Measurements from ENCODE around the gene PHF21A.

PHF21A gene

DNA sequence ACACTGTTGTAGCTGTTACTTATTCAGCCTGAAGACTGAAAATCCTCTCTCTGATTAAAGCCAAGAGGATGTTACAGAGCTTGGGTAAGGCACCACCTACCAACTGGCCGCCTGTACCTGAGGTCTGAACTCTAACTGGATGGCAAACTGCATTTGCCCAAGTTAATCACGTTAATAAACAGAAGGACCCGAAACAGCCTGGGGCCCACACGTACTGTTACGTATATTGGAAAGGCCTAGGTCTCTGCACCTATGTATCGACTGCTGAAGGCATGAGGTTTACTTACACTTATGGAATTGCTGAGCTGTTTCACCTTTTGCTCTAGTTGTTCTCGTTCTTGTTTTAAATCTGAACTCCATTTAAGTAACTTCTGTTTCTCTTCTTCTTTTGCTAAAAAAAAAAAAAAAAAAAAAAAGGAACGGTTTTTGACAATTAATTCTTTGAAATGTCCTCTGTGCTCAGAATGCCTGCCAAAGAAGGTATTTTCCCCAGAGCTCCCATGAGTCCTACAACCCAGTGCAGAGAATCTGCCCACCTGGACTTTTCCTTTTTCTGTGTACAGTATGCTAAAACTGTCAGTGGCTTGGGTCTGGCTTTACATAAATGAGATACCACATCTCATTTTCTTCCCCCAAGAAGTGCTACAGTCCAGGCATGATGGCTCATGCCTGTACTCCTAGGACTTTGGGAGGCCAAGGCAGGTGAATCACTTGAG is 185.7 kb downstream of the PHF21A start:
- DNase-seq (ENCODE audit: low read depth in 4 of 4, low spot score in 1 of 4), result no peak

GRCh38 chr11:45934580-45935318 is 186.5 kb downstream of the PHF21A start:
- no peak for DNase-seq (ENCODE audit: low read depth in 4 of 4, low spot score in 1 of 4)

DNA sequence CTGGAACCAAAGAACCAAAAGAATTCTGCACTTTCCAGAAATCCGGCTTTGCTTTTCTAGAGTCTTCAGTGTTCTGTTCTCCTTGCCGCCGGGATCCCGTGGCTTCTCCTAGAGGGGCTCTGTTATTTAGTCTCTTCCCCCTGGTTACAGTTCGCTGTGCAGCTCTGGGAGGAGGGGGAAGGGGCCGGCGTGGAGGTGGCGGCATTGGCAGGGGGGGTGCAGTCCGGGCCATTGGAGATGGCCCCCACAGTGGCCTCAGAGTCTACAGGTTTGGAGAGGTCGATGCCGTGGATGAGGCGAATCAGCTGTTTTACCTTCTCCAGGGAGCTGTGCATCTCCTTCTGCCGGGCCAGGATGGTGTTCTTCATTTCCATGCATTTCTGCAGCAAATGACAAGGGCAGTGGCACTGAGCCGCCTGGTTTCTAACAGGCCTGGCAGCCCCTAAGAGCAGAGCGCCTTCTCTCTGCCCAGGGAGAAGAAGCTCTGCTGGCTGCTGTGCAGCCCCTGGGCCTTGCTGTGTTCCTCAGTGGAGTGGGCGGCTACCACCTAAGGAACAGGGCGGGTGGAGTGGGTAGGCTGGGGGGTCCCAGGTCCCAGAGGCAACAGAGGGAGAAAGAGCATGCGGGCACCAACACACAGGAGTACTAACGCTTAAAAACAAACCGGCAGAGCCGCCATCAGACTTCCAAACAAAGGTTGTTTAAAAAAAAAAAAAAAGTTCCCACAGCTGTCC is 187.2 kb downstream of the PHF21A start:
- no peak for DNase-seq (ENCODE audit: low read depth in 4 of 4, low spot score in 1 of 4)

DNA sequence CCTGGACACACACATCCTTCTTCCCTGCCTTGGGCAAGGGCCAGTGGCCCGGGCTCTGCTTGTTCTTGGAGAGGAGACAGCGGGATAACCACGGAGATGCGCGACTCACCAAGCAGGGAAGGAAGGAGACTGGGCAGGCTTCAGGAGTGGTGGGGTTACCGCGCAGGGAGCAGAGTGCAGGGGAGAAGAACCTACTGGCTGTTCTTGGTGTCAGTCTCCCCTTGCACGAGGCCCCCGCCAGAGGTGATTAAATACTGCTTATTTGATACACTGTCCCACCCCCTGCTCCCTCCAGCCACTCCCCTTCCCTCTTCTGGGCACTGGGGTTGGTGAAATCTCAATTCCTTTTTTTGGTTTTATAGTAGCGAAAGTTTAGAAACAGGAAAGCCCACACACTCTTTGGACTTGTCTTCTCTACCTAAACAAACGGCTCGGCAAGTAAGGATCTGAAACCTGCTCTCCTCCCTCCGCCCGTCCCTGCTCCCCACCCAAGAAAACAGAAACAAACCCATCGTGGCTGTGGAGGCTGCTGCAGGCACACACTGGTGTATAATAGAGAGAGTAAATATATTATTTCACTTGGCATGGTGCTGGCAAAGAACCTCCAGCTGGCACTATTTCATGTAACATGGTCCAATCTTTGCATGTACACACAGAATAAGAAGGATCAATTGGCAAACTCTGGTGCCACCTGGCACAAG is 188.0 kb downstream of the PHF21A start:
- no peak for DNase-seq (ENCODE audit: low read depth in 4 of 4, low spot score in 1 of 4)

DNA sequence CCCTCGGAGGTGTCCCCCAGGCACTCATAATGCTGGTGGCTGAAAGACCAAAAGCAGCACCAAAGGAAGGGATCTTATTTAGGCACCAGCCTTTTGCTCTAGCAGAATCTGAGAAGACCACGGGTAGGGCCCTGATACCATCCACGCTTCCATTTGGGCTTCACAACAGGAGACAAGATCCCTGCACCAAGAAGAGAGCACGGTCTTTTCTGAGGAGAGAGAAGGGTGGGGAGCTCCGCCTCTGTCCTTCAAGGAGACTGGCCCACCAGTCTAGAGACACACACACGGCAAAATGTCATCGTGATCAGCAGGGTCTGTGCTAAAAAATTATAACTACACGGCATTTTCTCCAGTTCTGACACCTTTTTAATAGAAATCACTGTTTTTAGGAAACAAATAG is 189.0 kb downstream of the PHF21A start:
- no peak for DNase-seq (ENCODE audit: low read depth in 4 of 4, low spot score in 1 of 4)

DNA sequence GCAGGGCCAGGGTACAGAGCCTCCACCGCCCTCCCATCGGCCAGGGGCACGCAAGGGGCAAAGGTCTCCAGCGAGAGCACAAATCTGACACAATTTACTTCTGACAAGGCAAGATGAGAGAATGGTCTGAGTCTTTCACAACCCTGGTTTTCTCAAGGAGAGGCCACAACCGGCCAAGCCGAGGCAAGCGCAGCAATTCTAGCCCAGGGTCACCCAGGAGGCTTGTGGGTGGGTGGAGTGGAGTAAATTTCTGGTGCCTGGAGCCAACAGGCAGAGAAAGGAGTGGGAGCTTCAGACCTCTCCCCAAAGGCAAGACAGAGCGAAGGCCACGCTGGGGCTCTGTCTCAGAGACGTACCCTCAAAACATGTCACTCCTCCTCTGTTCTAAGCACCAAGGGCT is 189.5 kb downstream of the PHF21A start:
- DNase-seq (ENCODE audit: low read depth in 4 of 4, low spot score in 1 of 4), result no peak

GRCh38 chr11:45930951-45931570 is 190.2 kb downstream of the PHF21A start:
- no peak for DNase-seq (ENCODE audit: low read depth in 4 of 4, low spot score in 1 of 4)

DNA sequence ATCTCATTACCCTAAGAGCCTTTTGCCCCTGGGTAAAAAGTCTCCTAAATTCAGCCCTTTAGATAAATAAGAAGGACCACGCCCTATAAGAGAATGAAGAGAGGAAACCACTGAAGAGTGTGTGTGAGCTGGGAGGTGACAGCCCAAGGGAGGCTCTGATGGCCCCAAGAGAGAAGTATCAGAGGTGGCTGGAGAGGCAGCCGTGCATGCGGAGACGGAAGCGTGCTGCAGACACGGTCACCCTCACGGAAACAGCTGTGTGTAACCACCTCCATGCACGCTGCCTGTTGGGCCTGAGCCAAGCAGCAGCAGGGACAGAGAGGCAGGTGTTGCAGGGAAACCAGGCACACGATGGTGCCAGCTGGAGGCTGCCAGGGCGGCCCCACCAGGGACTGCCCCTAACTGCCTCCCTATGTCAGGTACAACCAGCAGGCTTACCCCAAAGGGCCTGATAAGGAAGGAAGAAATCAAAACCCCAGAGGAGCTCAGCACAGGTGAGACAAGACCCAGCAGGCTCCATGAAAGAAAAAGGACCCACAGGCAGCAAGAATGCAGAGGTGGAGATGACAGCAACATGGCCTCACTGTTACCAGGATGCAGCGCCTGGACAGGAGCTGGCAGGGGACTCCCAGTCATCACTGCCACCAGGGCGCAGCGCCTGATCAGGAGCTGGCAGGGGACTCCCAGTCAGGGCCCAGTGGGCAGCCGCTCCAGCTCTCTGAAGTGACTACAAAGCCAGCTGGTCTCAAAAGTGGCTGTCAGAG is 191.0 kb downstream of the PHF21A start:
- no peak for DNase-seq (ENCODE audit: low read depth in 4 of 4, low spot score in 1 of 4)

DNA sequence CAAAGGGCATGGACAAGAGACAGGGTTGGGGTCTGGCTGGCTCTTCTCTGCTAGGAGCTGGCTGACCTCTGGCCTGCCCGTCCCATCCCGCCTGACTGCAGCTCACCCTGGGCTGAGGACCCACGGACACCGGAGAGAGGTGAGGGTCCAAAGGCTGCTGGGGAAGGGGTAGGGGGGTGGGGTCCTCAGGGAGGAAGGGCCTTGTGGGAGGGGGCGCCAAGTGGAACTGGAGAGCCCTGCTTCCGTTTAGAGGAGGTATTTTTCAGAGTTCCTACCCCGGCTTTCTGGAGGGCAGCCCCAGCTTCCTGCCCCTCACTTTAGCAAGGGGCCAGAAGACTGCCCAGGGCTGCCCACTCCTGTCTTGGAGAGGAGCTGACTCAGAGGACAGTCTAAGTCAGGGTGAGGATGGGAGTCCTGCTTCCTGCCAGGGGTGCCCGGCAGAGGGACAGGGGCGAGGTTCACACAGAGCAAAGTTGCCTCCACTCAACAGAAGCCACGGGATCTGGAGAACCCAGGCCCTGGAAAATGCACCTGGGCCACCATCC is 191.7 kb downstream of the PHF21A start:
- DNase-seq (ENCODE audit: low read depth in 4 of 4, low spot score in 1 of 4), result no peak

- DNase-seq (ENCODE audit: low read depth in 4 of 4, low spot score in 1 of 4), result no peak
Measured at GRCh38 chr11:45928535-45929215, 192.6 kb downstream of the PHF21A start.

- no peak for DNase-seq (ENCODE audit: low read depth in 4 of 4, low spot score in 1 of 4)
Measured at GRCh38 chr11:45927684-45928413, 193.4 kb downstream of the PHF21A start.

GRCh38 chr11:45927332-45927683 is 193.9 kb downstream of the PHF21A start:
- no peak for DNase-seq (ENCODE audit: low read depth in 4 of 4, low spot score in 1 of 4)

GRCh38 chr11:45926536-45927331 is 194.5 kb downstream of the PHF21A start:
- DNase-seq (ENCODE audit: low read depth in 4 of 4, low spot score in 1 of 4), result no peak

- DNase-seq (ENCODE audit: low read depth in 4 of 4, low spot score in 1 of 4), result no peak
Measured at GRCh38 chr11:45926001-45926401, 195.3 kb downstream of the PHF21A start.

DNA sequence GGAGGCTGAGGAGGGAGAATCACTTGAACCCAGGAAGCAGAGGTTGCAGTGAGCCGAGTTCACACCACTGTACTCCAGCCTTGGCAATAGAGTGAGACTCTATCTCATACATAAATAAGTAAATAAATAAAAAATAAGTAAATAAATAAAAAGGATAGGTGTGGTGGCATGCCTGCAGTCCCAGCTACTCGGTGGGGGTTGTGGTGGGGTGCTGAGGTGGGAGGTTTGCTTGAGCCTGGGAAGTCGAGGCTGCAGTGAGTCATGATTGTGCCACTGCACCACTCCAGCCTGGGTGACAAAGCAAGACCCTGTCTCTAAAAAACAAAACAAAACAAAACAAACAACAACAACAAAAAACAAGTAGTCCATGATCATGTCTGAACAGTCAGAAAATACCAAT is 195.7 kb downstream of the PHF21A start:
- no peak for DNase-seq (ENCODE audit: low read depth in 4 of 4, low spot score in 1 of 4)

- DNase-seq (ENCODE audit: low read depth in 4 of 4, low spot score in 1 of 4), result no peak
Measured at GRCh38 chr11:45924927-45925326, 196.3 kb downstream of the PHF21A start.

DNA sequence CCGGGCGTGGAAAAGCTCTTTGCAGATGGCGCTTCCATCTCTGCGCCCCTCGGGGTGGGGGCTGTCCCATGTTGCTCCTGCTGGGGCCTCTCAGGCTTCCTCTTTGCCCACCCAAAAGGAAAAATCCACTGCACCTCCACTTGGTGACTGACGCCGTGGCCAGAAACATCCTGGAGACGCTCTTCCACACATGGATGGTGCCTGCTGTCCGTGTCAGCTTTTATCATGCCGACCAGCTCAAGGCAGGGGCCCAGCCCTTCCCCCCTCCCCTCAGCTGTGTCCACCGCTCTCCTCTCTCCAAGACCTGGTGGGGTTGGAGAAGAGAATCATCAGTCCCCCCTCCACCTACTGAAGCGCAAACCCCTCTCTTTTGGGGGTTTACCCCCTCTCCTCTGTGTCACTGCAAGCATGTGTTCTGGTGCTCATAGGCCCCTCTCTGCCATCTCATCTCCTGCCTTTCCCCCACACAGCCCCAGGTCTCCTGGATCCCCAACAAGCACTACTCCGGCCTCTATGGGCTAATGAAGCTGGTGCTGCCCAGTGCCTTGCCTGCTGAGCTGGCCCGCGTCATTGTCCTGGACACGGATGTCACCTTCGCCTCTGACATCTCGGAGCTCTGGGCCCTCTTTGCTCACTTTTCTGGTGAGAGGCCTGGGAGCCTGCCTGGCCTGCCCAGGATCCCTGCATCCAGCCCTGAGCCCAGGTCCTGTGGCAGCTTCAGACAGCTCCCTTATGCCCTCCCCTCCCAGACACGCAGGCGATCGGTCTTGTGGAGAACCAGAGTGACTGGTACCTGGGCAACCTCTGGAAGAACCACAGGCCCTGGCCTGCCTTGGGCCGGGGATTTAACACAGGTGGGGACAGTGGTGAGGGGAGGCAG is 197.0 kb downstream of the PHF21A start:
- DNase-seq (ENCODE audit: low read depth in 4 of 4, low spot score in 1 of 4), result no peak

Measured in stimulated activated CD4-positive, alpha-beta T cell treated with anti-CD3 and anti-CD28 coated beads, Interleukin-1b, Interleukin-23, amount 100 ng/mL, for 24 hours (primary cell).